Stomach (tissue), 9 donors: ENCODE measurements around the gene GRIP1. TPM values are rescaled to one million over a fixed set of nuclear protein-coding genes. Genes with fewer than 3 reads are reported as not detected.

Experiments used
- DNase-seq, 2 donors: peaks; one replicate each; pipeline versions ENCODE4 v3.0.0 to v3.0.0-alpha.2; 2013 to 2019
- H3K27ac ChIP-seq, 5 donors: fragments of 200-600 bp in 4 of 5; sonication (generic) in 4 of 5; one replicate each; pipeline ENCODE4 v1.5.1; 2013 to 2019; ENCODE audit warnings: mild to moderate bottlenecking in 1 of 5, moderate library complexity in 1 of 5
- H3K27me3 ChIP-seq, 3 donors: fragments of 200-600 bp; sonication (generic); one replicate each; pipeline ENCODE4 v1.5.1; 2017 to 2019; ENCODE audit warnings: mixed run types in 1 of 3
- H3K36me3 ChIP-seq, 4 donors: fragments of 200-600 bp; sonication (generic); 1 replicate in 3 of 4; 2 replicates in 1 of 4; pipeline ENCODE4 v1.5.1; 2016 to 2019
- H3K4me1 ChIP-seq, 4 donors: fragments of 200-600 bp; sonication (generic); one replicate each; pipeline ENCODE4 v1.5.1; 2016 to 2019
- H3K4me3 ChIP-seq, 4 donors: fragments of 200-600 bp; sonication (generic) in 3 of 4; one replicate each; pipeline ENCODE4 v1.5.1; 2016 to 2019; ENCODE audit warnings: mild to moderate bottlenecking in 1 of 4
- H3K9me3 ChIP-seq, 4 donors: fragments of 200-600 bp; sonication (generic); one replicate each; pipeline ENCODE4 v1.5.1; 2016 to 2019
- CTCF ChIP-seq, 7 experiments: fragments of 450-650 bp in 4 of 7; fragments of 200-600 bp in 3 of 7; sonication (generic) in 3 of 7; IDR thresholded peaks; one replicate each; pipeline ENCODE4 v1.5.1; 2016 to 2019; ENCODE audit warnings: antibody characterized with exemption in 7 of 7, control low read depth in 2 of 7, mild to moderate bottlenecking in 1 of 7
- EP300 ChIP-seq: sonication (generic); formaldehyde crosslinking; IDR thresholded peaks from one replicate; pipeline ENCODE4 v1.6.1; 2017; ENCODE audit warnings: antibody characterized with exemption
- POLR2A ChIP-seq, 4 donors: fragments of 450-650 bp; IDR thresholded peaks; one replicate each; pipeline ENCODE4 v1.6.1; 2016; ENCODE audit warnings: antibody characterized with exemption in 4 of 4, control low read depth in 2 of 4, mild to moderate bottlenecking in 1 of 4, moderate library complexity in 1 of 4
- POLR2AphosphoS5 ChIP-seq, 3 donors: sonication (generic); formaldehyde crosslinking; IDR thresholded peaks; one replicate each; pipeline ENCODE4 v1.6.1; 2016; ENCODE audit warnings: antibody characterized with exemption in 3 of 3
- WGBS, 5 donors: extraction: QIAGEN DNeasy Blood & Tissue Kit in 3 of 5; methylation state at CpG; one replicate each; pipeline versions ENCODE4 v1.1.5 to v1.1.7; 2013 to 2018; 5-methylcytosine and 5-hydroxymethylcytosine counted together
- intact Hi-C: fragments of 100-400 bp; cut with DNase I; formaldehyde crosslinking; loops from one replicate; pipeline ENCODE4 v1.15.1; 2023; ENCODE audit warnings: low total_unique reads
- polyA plus RNA-seq, 3 donors: library from polyadenylated mRNA; stranded (reverse); fragments of 200-250 nt; gene quantifications; one replicate each; pipeline ENCODE4 v1.2.3, GENCODE V29; 2013
- total RNA-seq, 5 donors: library from RNA; depleted of rRNA; stranded (reverse); fragments of >200 nt; gene quantifications; one replicate each; pipeline versions ENCODE4 v1.1.0 to v1.2.3, GENCODE V29; 2014 to 2016
- donor health status: healthy with polysubstance abuse.
- donor health status: Bipolar disorder and iron deficiency.
- donor health status: healthy.

GRIP1 gene
- total and polyA plus RNA-seq, 8 donors, result 0.31 to 8.8 (median 4.4) TPM; not detected in 1

GRCh38 chr12:66367015-66367667, 311.7 kb downstream of the GRIP1 start:
- TF ChIP-seq POLR2AphosphoS5 (IDR thresholded peaks at IDR 0.05) (no peak), EP300 (no peak), CTCF (IDR thresholded peaks at IDR 0.05) (no peak), POLR2A (IDR thresholded peaks at IDR 0.05) (no peak)
- no peaks in the 10 kb centered on the region for H3K36me3 ChIP-seq
- no peaks in the 10 kb centered on the region for H3K4me1 ChIP-seq
- H3K9me3 ChIP-seq, result no peaks in the 10 kb centered on the region
- H3K27me3 ChIP-seq, result no peaks in the 10 kb centered on the region
- 57 to 66% (median 62%) methylated on average over 3 of the region's 3 CpGs for WGBS, 5 donors
- H3K27ac ChIP-seq, result no peak overlapping the region
- no peak for DNase-seq
- intact Hi-C loops, result no loop called here
- H3K4me3 ChIP-seq, result no peak overlapping the region

GRCh38 chr12:66365718-66366490, 313.0 kb downstream of the GRIP1 start:
- Histone ChIP-seq H3K4me3 (no peak overlapping the region), H3K27me3 (no peaks in the 10 kb centered on the region), H3K4me1 (no peaks in the 10 kb centered on the region), H3K36me3 (no peaks in the 10 kb centered on the region), H3K9me3 (no peaks in the 10 kb centered on the region), H3K27ac (no peak overlapping the region)
- TF ChIP-seq CTCF (IDR thresholded peaks at IDR 0.05) (no peak), EP300 (no peak), POLR2AphosphoS5 (IDR thresholded peaks at IDR 0.05) (no peak), POLR2A (IDR thresholded peaks at IDR 0.05) (no peak)
- WGBS, 5 donors, result 84 to 91% (median 86%) methylated on average over 3 of the region's 3 CpGs
- intact Hi-C loops, result no loop called here
- no peak for DNase-seq

GRCh38 chr12:66361703-66362102, 317.2 kb downstream of the GRIP1 start:
- Histone ChIP-seq H3K9me3 (no peaks in the 10 kb centered on the region), H3K36me3 (no peaks in the 10 kb centered on the region), H3K4me1 (no peaks in the 10 kb centered on the region), H3K27me3 (no peaks in the 10 kb centered on the region), H3K4me3 (no peak overlapping the region), H3K27ac (no peak overlapping the region)
- intact Hi-C loops, result no loop called here
- whole genome bisulfite sequencing, 5 donors, result 80 to 96% (median 92%) methylated on average over 4 of the region's 4 CpGs
- DNase-seq, result no peak
- TF ChIP-seq POLR2A (IDR thresholded peaks at IDR 0.05), result no peak
- TF ChIP-seq CTCF (IDR thresholded peaks at IDR 0.05), result no peak
- TF ChIP-seq POLR2AphosphoS5 (IDR thresholded peaks at IDR 0.05), result no peak
- TF ChIP-seq EP300, result no peak

GRCh38 chr12:66359300-66359699, 319.6 kb downstream of the GRIP1 start:
- Histone ChIP-seq H3K27me3 (no peaks in the 10 kb centered on the region), H3K4me3 (no peak overlapping the region), H3K9me3 (no peaks in the 10 kb centered on the region), H3K36me3 (no peaks in the 10 kb centered on the region), H3K4me1 (no peaks in the 10 kb centered on the region), H3K27ac (no peak overlapping the region)
- no peak for TF ChIP-seq POLR2A (IDR thresholded peaks at IDR 0.05)
- no peak for TF ChIP-seq CTCF (IDR thresholded peaks at IDR 0.05)
- no peak for TF ChIP-seq EP300
- TF ChIP-seq POLR2AphosphoS5 (IDR thresholded peaks at IDR 0.05), result no peak
- intact Hi-C loops, result no loop called here
- DNase-seq, result no peak
